Aorta (tissue), 5 donors: ENCODE results near the gene GLYR1. TPM values are rescaled to one million over a fixed set of nuclear protein-coding genes. Genes with fewer than 3 reads are reported as not detected.

ENCODE experiments used
- ATAC-seq: fragments of 200-7000 bp; cut with Tn5 transposase; one replicate; pipeline ENCODE4 v1.9.1; 2022; ENCODE audit warnings: moderate library complexity; ENCODE audit not compliant: low FRiP score
- DNase-seq, 2 donors: peaks; one replicate each; pipeline ENCODE4 v3.0.0-alpha.2; 2020
- H3K27ac ChIP-seq, 2 donors: one replicate each; pipeline ENCODE4 v1.5.1; 2013; ENCODE audit warnings: low read length in 2 of 2, mild to moderate bottlenecking in 2 of 2, moderate library complexity in 2 of 2, control low read depth in 1 of 2, inconsistent platforms in 1 of 2, low read depth in 1 of 2
- H3K27me3 ChIP-seq, 2 donors: one replicate each; pipeline ENCODE4 v1.6.1; 2013; ENCODE audit warnings: control low read depth in 1 of 2, low read length in 1 of 2, mild to moderate bottlenecking in 1 of 2, moderate library complexity in 1 of 2; ENCODE audit not compliant: insufficient read depth in 2 of 2, control insufficient read depth in 1 of 2
- H3K36me3 ChIP-seq, 2 donors: one replicate each; pipeline ENCODE4 v1.6.1; 2013; ENCODE audit warnings: control low read depth in 1 of 2, low read length in 1 of 2, mild to moderate bottlenecking in 1 of 2; ENCODE audit not compliant: insufficient read depth in 2 of 2, control insufficient read depth in 1 of 2
- H3K4me1 ChIP-seq, 2 donors: one replicate each; pipeline ENCODE4 v1.6.1; 2013; ENCODE audit warnings: low read length in 2 of 2, control low read depth in 1 of 2, mild to moderate bottlenecking in 1 of 2, moderate library complexity in 1 of 2; ENCODE audit not compliant: insufficient read depth in 2 of 2, control insufficient read depth in 1 of 2
- H3K4me3 ChIP-seq, 2 donors: one replicate each; pipeline ENCODE4 v1.5.1; 2013; ENCODE audit warnings: low read length in 2 of 2, control low read depth in 1 of 2, mild to moderate bottlenecking in 1 of 2
- H3K9me3 ChIP-seq: one replicate; pipeline ENCODE4 v1.6.1; 2013; ENCODE audit warnings: mild to moderate bottlenecking, low read length; ENCODE audit not compliant: control insufficient read depth
- WGBS, 2 donors: extraction: QIAGEN DNeasy Blood & Tissue Kit; methylation state at CpG; one replicate each; pipeline ENCODE4 v1.1.7; 2013; 5-methylcytosine and 5-hydroxymethylcytosine counted together
- intact Hi-C, 2 donors: fragments of 100-400 bp; cut with DNase I; formaldehyde crosslinking; loops; one replicate each; pipeline versions ENCODE4 v1.14.2 to v1.15.0; 2022
- polyA plus RNA-seq, 2 donors: library from polyadenylated mRNA; stranded (reverse); fragments of 200-250 nt; gene quantifications; one replicate each; pipeline ENCODE4 v1.2.3, GENCODE V29; 2013
- total RNA-seq, 2 donors: library from RNA; stranded (reverse); fragmentation: NEBNext Ultra II Directional; extraction: Animal tissue kit (Norgen Biotek cat#: 25700); gene quantifications; one replicate each; pipeline ENCODE4 v1.2.1, GENCODE V29; 2021
- donor health status: healthy with polysubstance abuse.
- donor health status: Bipolar disorder and iron deficiency.
- donor health status: DM: no; HTN: no; CAD: no.
- donor health status: DM: no; HTN: no; CAD: no.
- donor health status: DM: yes; HTN: yes; CAD: no.

GLYR1 gene
- total and polyA plus RNA-seq, 4 donors: 33.3 to 73.2 (median 59.0) TPM

DNA sequence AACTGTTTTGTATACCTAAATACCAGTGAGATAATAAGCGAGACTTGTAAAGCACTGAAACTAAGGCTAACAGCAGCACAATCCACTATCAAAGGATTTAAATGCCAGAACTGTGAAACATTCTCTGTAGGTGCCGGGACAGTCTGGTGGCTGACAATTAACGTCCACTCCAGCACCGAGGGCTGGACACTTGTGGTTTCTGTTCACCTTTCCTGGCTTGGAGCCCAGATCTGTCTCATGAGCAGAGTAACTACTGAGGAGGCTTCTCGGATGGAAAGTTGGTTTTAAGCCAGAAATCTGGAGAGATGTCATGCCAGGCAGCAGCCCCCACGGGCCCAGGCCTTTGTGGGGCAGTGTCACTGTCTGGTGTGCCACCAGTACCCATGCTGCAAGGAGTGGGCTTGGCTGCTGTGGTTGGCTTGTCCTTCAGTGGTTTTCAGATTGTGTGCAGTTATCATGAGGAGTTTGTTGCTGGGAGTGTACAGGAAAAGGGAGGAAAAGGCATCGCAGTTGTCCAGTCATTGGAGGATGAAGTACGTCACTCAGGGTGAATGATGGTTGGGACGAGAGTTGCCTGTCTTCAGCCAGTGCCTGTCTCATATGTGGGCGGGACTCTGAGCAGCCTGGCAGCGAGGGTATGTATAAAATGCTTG, 35.7 kb upstream of the GLYR1 start:
- Histone ChIP-seq H3K4me1 (no peaks in the 10 kb centered on the region), H3K27me3 (no peaks in the 10 kb centered on the region), H3K4me3 (no peak overlapping the region), H3K9me3 (no peaks in the 10 kb centered on the region), H3K27ac (no peak overlapping the region), H3K36me3 (peaks cover 0 to 25% of the 10 kb centered on the region in 2 donors)
- intact Hi-C loops: no loop called here
- peak; percentile 31 to 55 for DNase-seq
- WGBS, 2 donors: 79 to 80% methylated on average over 11 of the region's 11 CpGs
- no peak for ATAC-seq

DNA sequence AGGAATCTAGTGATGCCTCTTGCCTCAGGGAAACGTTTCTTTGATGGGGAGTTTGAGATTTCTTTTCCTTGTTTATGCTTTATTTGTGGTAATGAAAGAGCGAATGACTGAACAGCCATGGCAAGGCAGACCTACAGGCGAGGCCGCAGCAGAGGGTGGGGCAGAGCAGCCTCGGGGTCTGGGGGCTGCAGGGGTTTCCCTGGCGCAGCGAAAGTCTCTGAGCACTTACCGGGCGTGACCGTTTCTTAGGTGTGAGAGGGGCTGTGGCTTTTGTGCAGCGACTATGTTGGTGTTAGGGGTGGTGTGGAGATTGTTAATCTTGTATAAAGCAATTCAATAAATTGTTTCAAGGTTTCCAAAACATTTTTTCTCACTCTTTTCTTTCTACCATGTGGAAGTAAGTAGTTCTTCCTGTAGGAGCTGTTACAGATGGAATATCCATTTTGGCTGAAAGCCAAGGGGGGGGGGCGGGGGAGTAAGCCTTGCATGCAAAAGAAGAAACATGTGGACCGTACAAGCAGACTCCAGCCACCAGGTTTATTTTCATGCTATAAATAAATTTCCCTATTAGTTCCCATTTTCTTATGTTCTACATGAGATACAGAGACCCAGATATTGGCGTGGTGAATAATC, 35.0 kb upstream of the GLYR1 start:
- peaks cover 0 to 25% of the 10 kb centered on the region in 2 donors for H3K36me3 ChIP-seq
- 73 to 75% methylated on average over 14 of the region's 14 CpGs for WGBS, 2 donors
- DNase-seq: no peak
- H3K4me1 ChIP-seq: no peaks in the 10 kb centered on the region
- no peak for ATAC-seq
- H3K9me3 ChIP-seq: no peaks in the 10 kb centered on the region
- no peak overlapping the region for H3K27ac ChIP-seq
- H3K27me3 ChIP-seq: no peaks in the 10 kb centered on the region
- intact Hi-C loops: no loop called here
- no peak overlapping the region for H3K4me3 ChIP-seq

DNA sequence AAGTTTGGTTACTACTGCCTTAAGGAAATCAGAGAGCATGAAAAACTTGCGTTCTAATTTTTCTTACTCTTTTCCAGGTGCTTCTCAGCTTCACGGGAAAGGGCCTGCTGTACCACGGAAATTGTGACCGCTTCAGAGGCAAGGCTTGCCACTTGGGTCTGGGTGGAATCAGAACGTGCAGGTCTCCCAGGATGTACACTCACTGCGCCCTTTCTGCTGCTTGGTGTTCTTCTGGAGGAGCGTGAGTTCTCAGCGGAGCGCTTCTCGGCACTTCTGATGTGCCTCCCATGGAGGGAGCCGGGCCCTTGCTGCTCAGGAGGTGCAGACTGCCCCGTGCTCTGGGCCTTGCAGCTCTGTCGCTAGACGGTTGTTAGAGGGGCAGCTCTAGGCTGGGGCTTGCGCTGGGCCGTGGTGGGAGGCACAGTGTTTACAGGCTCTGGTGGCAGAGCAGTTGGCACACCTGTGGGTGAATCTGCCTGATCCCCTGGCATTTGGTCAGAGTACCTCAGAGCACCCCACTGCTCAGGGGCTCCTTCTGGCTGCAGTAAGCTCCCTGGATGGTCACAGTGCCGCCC, 33.0 kb upstream of the GLYR1 start:
- H3K36me3 ChIP-seq: peaks cover 0 to 28% of the 10 kb centered on the region in 2 donors
- 90 to 93% methylated on average over 17 of the region's 17 CpGs for WGBS, 2 donors
- DNase-seq: peak in 1 of 2 donors; percentile 61

DNA sequence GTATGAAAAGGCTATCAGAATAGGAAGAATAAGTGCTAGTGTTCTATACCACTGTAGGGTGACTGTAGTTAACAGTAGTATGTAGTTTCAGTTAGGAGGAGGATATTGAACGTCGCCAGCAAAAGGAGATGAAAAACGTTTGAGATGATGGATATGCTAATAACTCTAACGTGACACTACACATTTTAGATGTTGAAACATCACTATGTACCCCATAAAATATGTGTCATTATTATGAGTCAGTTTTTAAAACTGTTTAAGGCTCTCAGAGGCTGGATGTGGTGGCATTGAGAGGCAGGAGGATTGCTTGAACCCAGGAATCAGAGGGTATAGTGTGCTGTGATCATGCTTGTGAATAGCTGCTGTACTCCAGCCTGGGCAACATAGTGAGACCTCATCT, 32.0 kb upstream of the GLYR1 start:
- Histone ChIP-seq H3K36me3 (peaks cover 0 to 32% of the 10 kb centered on the region in 2 donors), H3K27ac (no peak overlapping the region), H3K4me1 (no peaks in the 10 kb centered on the region), H3K4me3 (no peak overlapping the region), H3K9me3 (no peaks in the 10 kb centered on the region), H3K27me3 (no peaks in the 10 kb centered on the region)
- 63 to 70% methylated on average over 4 of the region's 4 CpGs for WGBS, 2 donors
- intact Hi-C loops: no loop called here
- DNase-seq: no peak
- no peak for ATAC-seq

More for the DNA sequence above, 33.0 kb upstream of the GLYR1 start:
- no peaks in the 10 kb centered on the region for H3K9me3 ChIP-seq
- no peaks in the 10 kb centered on the region for H3K4me1 ChIP-seq
- ATAC-seq: no peak
- intact Hi-C loops: no loop called here
- H3K4me3 ChIP-seq: no peak overlapping the region
- no peak overlapping the region for H3K27ac ChIP-seq
- H3K27me3 ChIP-seq: no peaks in the 10 kb centered on the region

DNA sequence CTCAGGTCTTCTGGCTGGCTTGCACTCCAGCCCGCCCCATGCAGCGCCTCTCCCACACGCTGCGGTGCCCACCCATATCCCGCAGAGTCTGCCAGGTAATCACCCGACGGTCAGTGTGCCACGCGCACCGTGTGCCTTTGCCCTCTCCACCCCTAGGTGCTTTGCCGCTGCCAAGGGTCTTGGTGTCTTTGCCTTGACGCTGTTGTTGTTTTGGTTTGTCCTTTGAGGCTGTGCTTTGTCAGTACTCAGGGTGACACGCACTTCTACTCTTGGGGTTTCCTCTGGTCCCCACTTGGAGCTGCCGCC, 30.2 kb upstream of the GLYR1 start:
- intact Hi-C loops: no loop called here
- DNase-seq (peak in 1 of 2 donors; percentile 51), ATAC-seq (no peak)
- H3K36me3 ChIP-seq: peaks cover 0 to 25% of the 10 kb centered on the region in 2 donors
- H3K4me1 ChIP-seq: no peaks in the 10 kb centered on the region
- no peak overlapping the region for H3K27ac ChIP-seq
- no peaks in the 10 kb centered on the region for H3K9me3 ChIP-seq
- no peak overlapping the region for H3K4me3 ChIP-seq
- 91 to 93% methylated on average over 14 of the region's 14 CpGs for WGBS, 2 donors
- H3K27me3 ChIP-seq: no peaks in the 10 kb centered on the region

DNA sequence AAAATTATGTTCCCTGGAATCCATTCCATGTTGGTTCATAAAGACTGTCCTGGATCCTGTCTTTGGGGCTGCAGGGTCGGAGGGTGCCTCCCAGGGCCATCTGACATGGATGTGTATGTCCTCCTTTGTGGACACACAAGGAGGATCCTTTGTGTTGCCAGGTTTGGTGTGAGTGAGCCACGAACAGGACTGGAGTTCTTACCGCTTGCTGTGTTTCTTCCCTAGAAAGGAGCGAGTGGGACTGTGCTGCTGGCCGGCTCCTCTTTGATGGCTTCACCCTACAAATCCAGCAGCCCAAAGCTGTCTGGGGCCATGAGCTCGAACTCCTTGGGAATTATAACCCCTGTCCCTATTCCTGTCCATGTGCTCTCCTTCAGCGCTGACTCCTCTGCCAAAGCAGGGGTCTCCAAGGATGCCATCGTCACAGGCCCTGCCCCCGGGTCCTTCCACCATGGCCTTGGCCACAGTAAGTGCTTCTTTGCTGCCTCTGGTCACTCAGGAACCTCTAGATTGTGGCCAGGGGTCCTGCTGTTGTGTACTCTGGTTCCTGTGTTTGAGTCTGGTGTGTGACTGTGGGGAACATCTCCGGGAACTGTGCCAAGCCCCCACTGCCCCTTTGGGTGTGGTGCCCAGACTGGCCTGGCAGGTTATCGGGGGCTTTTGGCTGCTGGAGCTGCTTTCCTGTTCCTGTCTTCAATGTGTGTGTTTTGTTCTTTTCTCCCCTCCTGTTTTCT, 29.7 kb upstream of the GLYR1 start:
- 91% methylated on average over 11 of the region's 11 CpGs for WGBS, 2 donors
- intact Hi-C loops: no loop called here
- Histone ChIP-seq H3K36me3 (peaks cover 0 to 27% of the 10 kb centered on the region in 2 donors), H3K9me3 (no peaks in the 10 kb centered on the region), H3K27ac (no peak overlapping the region), H3K4me1 (no peaks in the 10 kb centered on the region), H3K4me3 (no peak overlapping the region), H3K27me3 (no peaks in the 10 kb centered on the region)
- peak in 1 of 2 donors; percentile 67 for DNase-seq
- no peak for ATAC-seq

DNA sequence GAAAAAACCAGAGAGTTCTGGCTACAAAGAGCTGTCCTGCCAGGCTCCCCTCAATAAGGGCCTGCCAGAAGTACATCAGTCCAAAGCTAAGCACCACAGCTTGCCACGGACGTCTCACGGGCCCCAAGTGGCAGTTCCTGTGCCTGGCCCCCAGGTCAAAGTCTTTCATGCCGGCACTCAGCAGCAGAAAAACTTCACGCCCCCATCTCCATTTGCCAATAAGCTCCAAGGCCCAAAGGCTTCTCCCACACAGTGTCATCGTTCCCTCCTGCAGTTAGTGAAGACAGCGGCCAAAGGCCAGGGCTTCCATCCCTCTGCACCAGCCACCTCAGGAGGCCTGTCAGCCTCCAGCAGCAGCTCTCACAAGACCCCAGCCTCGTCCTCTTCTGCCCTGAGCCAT, 27.6 kb upstream of the GLYR1 start:
- Histone ChIP-seq H3K4me3 (no peak overlapping the region), H3K27me3 (no peaks in the 10 kb centered on the region), H3K27ac (no peak overlapping the region), H3K9me3 (no peaks in the 10 kb centered on the region), H3K4me1 (no peaks in the 10 kb centered on the region), H3K36me3 (peaks cover 0 to 35% of the 10 kb centered on the region in 2 donors)
- ATAC-seq (no peak), DNase-seq (peak in 1 of 2 donors; percentile 61)
- intact Hi-C loops: no loop called here
- WGBS, 2 donors: 83 to 85% methylated on average over 8 of the region's 8 CpGs

DNA sequence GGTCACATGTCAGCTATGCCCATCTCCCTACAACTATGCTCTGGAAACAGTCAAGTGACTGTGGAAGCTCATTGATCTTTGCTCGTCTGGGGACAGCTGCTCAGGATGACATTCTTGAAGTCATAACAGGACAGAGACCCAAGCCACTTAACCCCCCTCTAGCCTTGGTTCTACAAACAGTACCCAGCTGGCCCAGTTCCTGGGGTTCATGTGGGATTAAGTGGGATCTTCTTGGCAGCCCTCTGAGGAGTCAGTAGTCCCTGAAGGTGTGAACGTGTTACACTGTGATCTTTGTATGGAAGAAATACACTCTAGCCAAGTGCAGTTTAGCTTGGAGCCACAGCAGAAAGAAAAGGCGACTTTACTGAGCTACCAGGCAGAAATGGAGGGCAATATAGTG, 26.0 kb upstream of the GLYR1 start:
- no peak overlapping the region for H3K4me3 ChIP-seq
- no peaks in the 10 kb centered on the region for H3K4me1 ChIP-seq
- DNase-seq (no peak), ATAC-seq (no peak)
- 71 to 77% methylated on average over 3 of the region's 3 CpGs for WGBS, 2 donors
- H3K9me3 ChIP-seq: no peaks in the 10 kb centered on the region
- no peak overlapping the region for H3K27ac ChIP-seq
- intact Hi-C loops: no loop called here
- peaks cover 0 to 33% of the 10 kb centered on the region in 2 donors for H3K36me3 ChIP-seq
- no peaks in the 10 kb centered on the region for H3K27me3 ChIP-seq
